Tibial artery (tissue), 4 donors: ENCODE data around the gene AZU1.

Experiments used
- DNase-seq, 2 donors: peaks; one replicate each; pipeline ENCODE4 v3.0.0-alpha.2; 2019
- H3K27ac ChIP-seq, 2 donors: fragments of 200-600 bp; sonication (generic) in 1 of 2; 1 replicate in 1 of 2; 2 replicates in 1 of 2; pipeline ENCODE4 v1.5.1; 2018 to 2019; ENCODE audit warnings: mild to moderate bottlenecking in 1 of 2
- H3K27me3 ChIP-seq, 2 donors: fragments of 200-600 bp; sonication (generic) in 1 of 2; one replicate each; pipeline versions ENCODE4 v1.5.1 to v1.6.0; 2016 to 2019
- H3K36me3 ChIP-seq, 3 donors: fragments of 200-600 bp; sonication (generic) in 2 of 3; one replicate each; pipeline ENCODE4 v1.5.1; 2016 to 2019; ENCODE audit warnings: mild to moderate bottlenecking in 2 of 3
- H3K4me1 ChIP-seq, 4 donors: fragments of 200-600 bp; sonication (generic) in 2 of 4; 1 replicate in 3 of 4; 2 replicates in 1 of 4; pipeline ENCODE4 v1.5.1; 2016 to 2019
- H3K4me3 ChIP-seq, 2 donors: fragments of 200-600 bp; sonication (generic) in 1 of 2; 1 replicate in 1 of 2; 2 replicates in 1 of 2; pipeline ENCODE4 v1.5.1; 2018 to 2019; ENCODE audit warnings: mild to moderate bottlenecking in 2 of 2
- H3K9me3 ChIP-seq, 3 donors: fragments of 200-600 bp; sonication (generic) in 1 of 3; one replicate each; pipeline ENCODE4 v1.5.1; 2016 to 2019
- intact Hi-C: fragments of 100-400 bp; cut with DNase I; formaldehyde crosslinking; loops from one replicate; pipeline ENCODE4 v1.15.0; 2023; ENCODE audit warnings: low total_unique reads
- TF ChIP-seq, protein P1 (sequence below), 2 experiments: fragments of 200-600 bp in 1 of 2; fragments of 450-650 bp in 1 of 2; IDR thresholded peaks; one replicate each; pipeline ENCODE4 v1.5.1; 2017 to 2019; ENCODE audit warnings: antibody characterized with exemption in 2 of 2, mild to moderate bottlenecking in 1 of 2, moderate library complexity in 1 of 2

The AZU1 gene

GRCh38 chr19:801861-802497 is 25.7 kb upstream of the AZU1 start:
- DNase-seq = no peak
- Histone ChIP-seq H3K27me3 (no peaks in the 10 kb centered on the region), H3K36me3 (peaks cover 41 to 56% (median 51%) of the 10 kb centered on the region in 3 donors), H3K27ac (peak overlapping the region; percentile 43 to 91), H3K9me3 (no peaks in the 10 kb centered on the region), H3K4me1 (peaks cover 13 to 62% (median 49%) of the 10 kb centered on the region in 4 donors), H3K4me3 (peak overlapping the region; percentile 17 to 25)
- TF ChIP-seq, protein P1, sequence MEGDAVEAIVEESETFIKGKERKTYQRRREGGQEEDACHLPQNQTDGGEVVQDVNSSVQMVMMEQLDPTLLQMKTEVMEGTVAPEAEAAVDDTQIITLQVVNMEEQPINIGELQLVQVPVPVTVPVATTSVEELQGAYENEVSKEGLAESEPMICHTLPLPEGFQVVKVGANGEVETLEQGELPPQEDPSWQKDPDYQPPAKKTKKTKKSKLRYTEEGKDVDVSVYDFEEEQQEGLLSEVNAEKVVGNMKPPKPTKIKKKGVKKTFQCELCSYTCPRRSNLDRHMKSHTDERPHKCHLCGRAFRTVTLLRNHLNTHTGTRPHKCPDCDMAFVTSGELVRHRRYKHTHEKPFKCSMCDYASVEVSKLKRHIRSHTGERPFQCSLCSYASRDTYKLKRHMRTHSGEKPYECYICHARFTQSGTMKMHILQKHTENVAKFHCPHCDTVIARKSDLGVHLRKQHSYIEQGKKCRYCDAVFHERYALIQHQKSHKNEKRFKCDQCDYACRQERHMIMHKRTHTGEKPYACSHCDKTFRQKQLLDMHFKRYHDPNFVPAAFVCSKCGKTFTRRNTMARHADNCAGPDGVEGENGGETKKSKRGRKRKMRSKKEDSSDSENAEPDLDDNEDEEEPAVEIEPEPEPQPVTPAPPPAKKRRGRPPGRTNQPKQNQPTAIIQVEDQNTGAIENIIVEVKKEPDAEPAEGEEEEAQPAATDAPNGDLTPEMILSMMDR (IDR thresholded peaks at IDR 0.05) = no peak
- intact Hi-C loops = no loop called here

GRCh38 chr19:802498-803098 is 25.0 kb upstream of the AZU1 start:
- intact Hi-C loops = no loop called here
- Histone ChIP-seq H3K36me3 (peaks cover 47 to 62% (median 57%) of the 10 kb centered on the region in 3 donors), H3K27ac (peak overlapping the region; percentile 43 to 91), H3K4me1 (peaks cover 13 to 62% (median 49%) of the 10 kb centered on the region in 4 donors), H3K27me3 (no peaks in the 10 kb centered on the region), H3K9me3 (no peaks in the 10 kb centered on the region), H3K4me3 (peak overlapping the region in 1 of 2 donors; percentile 25)
- TF ChIP-seq, protein P1 (IDR thresholded peaks at IDR 0.05) = no peak
- no peak for DNase-seq

DNA sequence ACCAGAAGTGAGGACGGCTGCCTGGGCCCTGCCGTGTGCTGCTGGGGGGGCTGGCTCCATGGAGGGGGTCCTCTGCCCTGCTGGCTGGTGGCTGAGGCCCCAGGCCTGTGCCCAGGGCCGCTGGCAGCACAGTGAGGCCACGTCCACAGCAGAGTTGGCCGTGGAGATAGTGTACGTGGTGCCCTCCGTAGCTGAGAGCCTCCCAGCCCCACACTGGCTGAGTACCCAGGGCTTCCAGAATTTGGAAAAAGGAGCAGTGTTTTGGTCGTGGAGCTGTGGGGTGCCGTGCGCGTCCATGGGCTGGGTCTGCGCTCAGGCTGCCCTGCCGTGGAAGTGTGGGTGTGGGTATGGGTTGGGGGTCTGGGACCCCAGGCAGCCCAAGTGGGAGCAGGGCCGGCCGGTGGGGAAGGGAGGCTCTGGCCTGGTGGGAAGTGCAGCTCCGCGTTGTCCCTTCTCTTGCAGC is 24.5 kb upstream of the AZU1 start:
- no peak overlapping the region for H3K4me3 ChIP-seq
- H3K4me1 ChIP-seq = peaks cover 13 to 62% (median 48%) of the 10 kb centered on the region in 4 donors
- intact Hi-C loops = no loop called here
- TF ChIP-seq, protein P1 (IDR thresholded peaks at IDR 0.05) = no peak
- H3K27ac ChIP-seq = peak overlapping the region in 1 of 2 donors; percentile 91
- H3K9me3 ChIP-seq = no peaks in the 10 kb centered on the region
- no peaks in the 10 kb centered on the region for H3K27me3 ChIP-seq
- H3K36me3 ChIP-seq = peaks cover 53 to 67% (median 62%) of the 10 kb centered on the region in 3 donors
- no peak for DNase-seq

- no peak for DNase-seq
- Histone ChIP-seq H3K36me3 (peaks cover 59 to 75% (median 70%) of the 10 kb centered on the region in 3 donors), H3K9me3 (no peaks in the 10 kb centered on the region), H3K4me3 (no peak overlapping the region), H3K27me3 (no peaks in the 10 kb centered on the region), H3K27ac (no peak overlapping the region), H3K4me1 (peaks cover 13 to 55% (median 42%) of the 10 kb centered on the region in 4 donors)
- TF ChIP-seq, protein P1 (IDR thresholded peaks at IDR 0.05) = no peak
- intact Hi-C loops = no loop called here
Measured at GRCh38 chr19:803686-804418, 23.8 kb upstream of the AZU1 start.

GRCh38 chr19:804419-805165 is 23.0 kb upstream of the AZU1 start:
- H3K4me3 ChIP-seq = no peak overlapping the region
- intact Hi-C loops = no loop called here
- H3K27ac ChIP-seq = no peak overlapping the region
- peaks cover 13 to 48% (median 35%) of the 10 kb centered on the region in 4 donors for H3K4me1 ChIP-seq
- H3K36me3 ChIP-seq = peaks cover 64 to 77% (median 75%) of the 10 kb centered on the region in 3 donors
- no peak for DNase-seq
- no peaks in the 10 kb centered on the region for H3K9me3 ChIP-seq
- TF ChIP-seq, protein P1 (IDR thresholded peaks at IDR 0.05) = no peak
- H3K27me3 ChIP-seq = no peaks in the 10 kb centered on the region
